HCT116 (cell line): ENCODE measurements around the gene TMEM128. TPM values are rescaled to one million over a fixed set of nuclear protein-coding genes. Genes with fewer than 3 reads are reported as not detected.

Experiments
- ATAC-seq: fragments of 200-7000 bp; cut with Tn5 transposase; 2 replicates; pipeline ENCODE4 v1.9.1; 2020; ENCODE audit warnings: mild to moderate bottlenecking, moderate library complexity
- Bru-seq: library from RNA; stranded (reverse); fragments of 400-500 nt; gene quantifications from one replicate; lab custom pipeline; 2021; lab: Mats Ljungman, UMichigan
- BruChase-seq, 2 experiments: library from RNA; stranded (reverse); fragments of 400-500 nt; gene quantifications; one replicate each; lab custom pipeline; 2021; lab: Mats Ljungman, UMichigan
- BruUV-seq: library from RNA; stranded (reverse); fragments of 400-500 nt; replicated peaks from 2 replicates; lab custom pipeline; 2021; lab: Mats Ljungman, UMichigan
- CTCF ChIA-PET: fragments of 300-600 bp; sonication (Branson Sonifier 250); formaldehyde crosslinking; loops from one replicate; lab custom pipeline; 2021; ENCODE audit warnings: antibody characterized with exemption; lab: Charles Lee
- POLR2A ChIA-PET: fragments of 300-600, 350-600 bp; sonication (Branson Sonifier 250); formaldehyde crosslinking; loops from one replicate; lab custom pipeline; 2021; ENCODE audit warnings: antibody characterized with exemption; lab: Charles Lee
- RAD21 ChIA-PET, 2 experiments: fragments of 300-600 bp; sonication (Branson Sonifier 250); formaldehyde crosslinking; loops; one replicate each; lab custom pipeline; 2023; ENCODE audit warnings: low total read pairs in 2 of 2; ENCODE audit not compliant: uncharacterized antibody in 2 of 2, unreplicated experiment in 2 of 2, low non-redundant PET in 1 of 2; lab: Charles Lee
- DNase-seq: peaks from one replicate; pipeline ENCODE4 v3.0.0-alpha.2; 2010; ENCODE audit warnings: low read depth, low spot score
- H2AFZ ChIP-seq: fragments of 200-600 bp; shearing (Covaris generic), sonication (generic); 2 replicates; pipeline ENCODE4 v1.6.1; 2017; ENCODE audit warnings: low read depth, mixed run types, mixed read lengths, antibody characterized with exemption, low read length; ENCODE audit not compliant: poor library complexity, severe bottlenecking
- H3K27ac ChIP-seq: 2 replicates; pipeline ENCODE4 v1.5.1; 2012; ENCODE audit warnings: low read depth, low read length
- H3K27me3 ChIP-seq: fragments of 200-600 bp; sonication (generic); 2 replicates; pipeline ENCODE4 v1.6.1; 2016; ENCODE audit warnings: mixed run types, low read length, mixed read lengths; ENCODE audit not compliant: insufficient read depth
- H3K36me3 ChIP-seq, 2 experiments: fragments of 200-500 bp in 1 of 2; fragments of 200-600 bp in 1 of 2; sonication (Bioruptor generic) in 1 of 2; sonication (generic) in 1 of 2; 2 replicates each; pipeline versions ENCODE4 v1.5.1 to v1.6.1; 2014 to 2016; ENCODE audit warnings: low read length in 2 of 2, inconsistent platforms in 1 of 2, mixed read lengths in 1 of 2, mixed run types in 1 of 2; ENCODE audit not compliant: insufficient read depth in 2 of 2, control insufficient read depth in 1 of 2
- H3K4me1 ChIP-seq, 2 experiments: fragments of 200-600 bp in 1 of 2; sonication (generic) in 1 of 2; 2 replicates each; pipeline versions ENCODE4 v1.5.1 to v1.6.1; 2012 to 2017; ENCODE audit warnings: low read length in 2 of 2, inconsistent platforms in 1 of 2, mild to moderate bottlenecking in 1 of 2, mixed read lengths in 1 of 2, mixed run types in 1 of 2, moderate library complexity in 1 of 2; ENCODE audit not compliant: insufficient read depth in 2 of 2, control insufficient read depth in 1 of 2
- H3K4me2 ChIP-seq: fragments of 200-600 bp; sonication (generic); 2 replicates; pipeline ENCODE4 v1.6.1; 2017; ENCODE audit warnings: mixed run types, low read length, mixed read lengths
- H3K4me3 ChIP-seq, 2 experiments: fragments of 200-600 bp in 1 of 2; sonication (generic) in 1 of 2; replicated peaks in 1 of 2; 2 replicates each; pipeline ENCODE4 v1.5.1; 2011 to 2016; ENCODE audit warnings: low read length in 2 of 2, control low read depth in 1 of 2, low read depth in 1 of 2, mild to moderate bottlenecking in 1 of 2, mixed read lengths in 1 of 2, mixed run types in 1 of 2
- H3K79me2 ChIP-seq: fragments of 200-600 bp; sonication (generic); 2 replicates; pipeline ENCODE4 v1.6.1; 2017; ENCODE audit warnings: mild to moderate bottlenecking, mixed run types, low read length, moderate library complexity, mixed read lengths; ENCODE audit not compliant: insufficient read depth
- H3K9ac ChIP-seq: fragments of 200-600 bp; sonication (generic); 2 replicates; pipeline ENCODE4 v1.6.1; 2016; ENCODE audit warnings: low read length, mixed read lengths
- H3K9me2 ChIP-seq: fragments of 200-600 bp; sonication (generic), shearing (Covaris generic); 2 replicates; pipeline ENCODE4 v1.6.1; 2017; ENCODE audit warnings: mixed run types, mild to moderate bottlenecking, moderate library complexity; ENCODE audit not compliant: insufficient read depth
- H3K9me3 ChIP-seq, 2 experiments: fragments of 200-500 bp in 1 of 2; fragments of 200-600 bp in 1 of 2; sonication (Bioruptor generic) in 1 of 2; sonication (generic) in 1 of 2; 2 replicates each; pipeline ENCODE4 v1.6.1; 2014 to 2017; ENCODE audit warnings: low read length in 2 of 2, mixed read lengths in 2 of 2, inconsistent platforms in 1 of 2, low read depth in 1 of 2, mild to moderate bottlenecking in 1 of 2, mixed run types in 1 of 2, moderate library complexity in 1 of 2; ENCODE audit not compliant: control insufficient read depth in 1 of 2, insufficient read depth in 1 of 2
- H4K20me1 ChIP-seq: fragments of 200-600 bp; sonication (generic), shearing (Covaris generic); 2 replicates; pipeline ENCODE4 v1.6.1; 2017; ENCODE audit warnings: mixed run types, mild to moderate bottlenecking, moderate library complexity; ENCODE audit not compliant: insufficient read depth
- ATF3 ChIP-seq: IDR thresholded peaks from 2 replicates; pipeline ENCODE4 v1.6.1; 2012
- CBX3 ChIP-seq: IDR thresholded peaks from 2 replicates; pipeline ENCODE4 v1.6.1; 2012; ENCODE audit warnings: low read depth
- CEBPB ChIP-seq: IDR thresholded peaks from 2 replicates; pipeline ENCODE4 v1.6.1; 2012; ENCODE audit warnings: low read depth
- CTCF ChIP-seq, 3 experiments: fragments of 200-600 bp in 1 of 3; sonication (generic) in 1 of 3; IDR thresholded peaks in 2 of 3; conservative IDR thresholded peaks in 1 of 3; 2 replicates each; pipeline ENCODE4 v1.5.1; 2012 to 2017; ENCODE audit warnings: low read depth in 2 of 3, low read length in 2 of 3, antibody characterized with exemption in 1 of 3, borderline replicate concordance in 1 of 3, control low read depth in 1 of 3, mild to moderate bottlenecking in 1 of 3, mixed read lengths in 1 of 3, mixed run types in 1 of 3, moderate library complexity in 1 of 3; ENCODE audit not compliant: insufficient read depth in 1 of 3
- EGR1 ChIP-seq: IDR thresholded peaks from 2 replicates; pipeline ENCODE4 v1.6.1; 2012; ENCODE audit warnings: low read depth
- ELF1 ChIP-seq: IDR thresholded peaks from 2 replicates; pipeline ENCODE4 v1.6.1; 2012; ENCODE audit warnings: low read depth, borderline replicate concordance
- EZH2 ChIP-seq: fragments of 200-600 bp; sonication (generic); IDR thresholded peaks from 2 replicates; pipeline ENCODE4 v1.6.1; 2017; ENCODE audit warnings: antibody characterized with exemption, mixed run types
- EZH2phosphoT487 ChIP-seq: fragments of 200-600 bp; IDR thresholded peaks from 2 replicates; pipeline ENCODE4 v1.6.1; 2018; ENCODE audit warnings: antibody characterized with exemption, borderline replicate concordance
- FOSL1 ChIP-seq: IDR thresholded peaks from 2 replicates; pipeline ENCODE4 v1.6.1; 2012; ENCODE audit warnings: low read depth
- JUND ChIP-seq: IDR thresholded peaks from 2 replicates; pipeline ENCODE4 v1.6.1; 2012
- MAX ChIP-seq: IDR thresholded peaks from 2 replicates; pipeline ENCODE4 v1.6.1; 2012
- POLR2A ChIP-seq: IDR thresholded peaks from 2 replicates; pipeline ENCODE4 v1.7.0; 2011; ENCODE audit warnings: borderline replicate concordance; ENCODE audit not compliant: insufficient read depth, insufficient read length; ENCODE audit errors: extremely low read depth
- POLR2AphosphoS5 ChIP-seq: IDR thresholded peaks from 2 replicates; pipeline ENCODE4 v1.6.1; 2011; ENCODE audit warnings: mild to moderate bottlenecking, low read depth, low read length, moderate library complexity
- RAD21 ChIP-seq: IDR thresholded peaks from 2 replicates; pipeline ENCODE4 v1.6.1; 2012; ENCODE audit warnings: low read depth, mild to moderate bottlenecking
- REST ChIP-seq: IDR thresholded peaks from 2 replicates; pipeline ENCODE4 v1.6.1; 2012; ENCODE audit warnings: low read depth
- SIN3A ChIP-seq: IDR thresholded peaks from 2 replicates; pipeline ENCODE4 v1.6.1; 2012; ENCODE audit warnings: low read depth
- SP1 ChIP-seq: IDR thresholded peaks from 2 replicates; pipeline ENCODE4 v1.6.1; 2012; ENCODE audit warnings: low read depth
- SRF ChIP-seq: IDR thresholded peaks from 2 replicates; pipeline ENCODE4 v1.6.1; 2012; ENCODE audit warnings: low read depth
- TCF7L2 ChIP-seq: IDR thresholded peaks from 2 replicates; pipeline ENCODE4 v1.7.0; 2011; ENCODE audit warnings: borderline replicate concordance, inconsistent platforms; ENCODE audit not compliant: insufficient read depth, insufficient read length; ENCODE audit errors: extremely low read depth
- YY1 ChIP-seq: IDR thresholded peaks from 2 replicates; pipeline ENCODE4 v1.6.1; 2011; ENCODE audit warnings: low read length, low read depth, moderate library complexity, mild to moderate bottlenecking; ENCODE audit not compliant: insufficient replicate concordance; ENCODE audit errors: extremely low read depth
- intact Hi-C: fragments of 100-400 bp; cut with micrococcal nuclease; formaldehyde crosslinking; loops from 2 replicates; pipeline ENCODE4 v1.10.0; 2022
- long read RNA-seq: library from polyadenylated mRNA; unstranded; transcript quantifications from one replicate; pipeline ENCODE4 v2.0.0, GENCODE V29; 2021; ENCODE audit not compliant: unreplicated experiment
- polyA plus RNA-seq: library from polyadenylated mRNA; unstranded; fragments of >200 nt; gene quantifications from 2 replicates; pipeline ENCODE4 v1.2.1, GENCODE V29; 2012; ENCODE audit warnings: missing spikeins
- total RNA-seq: library from RNA; stranded (reverse); gene quantifications from one replicate; pipeline ENCODE4 v1.2.1, GENCODE V29; 2021; ENCODE audit not compliant: unreplicated experiment

The TMEM128 gene
- total RNA-seq (19.5 TPM), Bru-seq, nascent RNA (percentile 87 among the genes with signal in this experiment), BruChase-seq, experiment 1, labeled RNA remaining after a 6-hour chase (percentile 90 among the genes with signal in this experiment), BruChase-seq, experiment 2, labeled RNA remaining after a 2-hour chase (percentile 83 among the genes with signal in this experiment)
- polyA plus RNA-seq: 13.3 and 20.8 TPM in 2 replicates
- long read RNA-seq, transcript TMEM128-202 (5 exons, 1,221 nt): major isoform, 21 of 40 reads
- long read RNA-seq, partial matches to known transcripts: 3 of 40 reads
- long read RNA-seq, other reads (novel, unspliced or antisense): 13 of 40 reads

GRCh38 chr4:4248029-4248884, at the start of gene TMEM128:
Gene TMEM128, minus strand, starts transcription at chr4:4248223. Its CDS starts 21 bp downstream, at chr4:4248202.
- ChIA-PET POLR2A (interaction anchor here (0.9 to 1.0 kb wide), 2 partner anchors 12 to 65 kb away, joined by 3 to 5 read pairs; no protein-coding TSS in a partner anchor), CTCF (interaction anchor here (2.3 kb wide), 1 partner anchor 12 kb away, joined by 8 read pairs; no protein-coding TSS in a partner anchor)
- peak; percentile 75 for TF ChIP-seq CBX3
- TF ChIP-seq REST: no peak
- peak; percentile 86 for TF ChIP-seq TCF7L2
- TF ChIP-seq JUND: no peak; the same call in 1 of the 2 replicates
- TF ChIP-seq RAD21: no peak
- no peak; the same call in 1 of the 2 replicates for TF ChIP-seq CEBPB
- no peak for TF ChIP-seq ATF3
- TF ChIP-seq SRF: peak; percentile 88
- TF ChIP-seq POLR2A: peak; percentile 83
- no peak for TF ChIP-seq EZH2
- peak; percentile 93 for TF ChIP-seq SIN3A
- peak; percentile 92 for TF ChIP-seq YY1
- TF ChIP-seq CTCF (IDR thresholded peaks at IDR 0.05 in 2 of 3, conservative IDR thresholded peaks at IDR 0.05 in 1 of 3; ENCODE audit: borderline replicate concordance in 1 of 3, insufficient read depth in 1 of 3, low read depth in 2 of 3, low read length in 2 of 3): peak in 2 of 3 experiments; percentile 33 to 37; a peak in 2 of 6 replicates
- peak; percentile 81 for TF ChIP-seq SP1
- peak; percentile 72 for TF ChIP-seq ELF1
- TF ChIP-seq POLR2AphosphoS5: peak; percentile 88
- TF ChIP-seq FOSL1: no peak
- no peak for TF ChIP-seq EGR1
- TF ChIP-seq MAX: peak; percentile 79
- TF ChIP-seq EZH2phosphoT487: no peak

More at GRCh38 chr4:4248029-4248884, at the start of gene TMEM128:
- peak within 1 kb of the TSS; percentile 90 for H3K9ac ChIP-seq
- H3K4me3 ChIP-seq: peak within 1 kb of the TSS; percentile 85 to 94
- H3K4me2 ChIP-seq: peak within 1 kb of the TSS; percentile 88
- ATAC-seq (peak; percentile 90), DNase-seq (peak; percentile 92)
- H2AFZ ChIP-seq: peak within 1 kb of the TSS; percentile 38
- peak within 1 kb of the TSS; percentile 85 for H3K27ac ChIP-seq
- peaks cover 8 to 20% of the 10 kb centered on the region in 2 experiments for H3K4me1 ChIP-seq
- peaks cover 5 to 11% of the 10 kb centered on the region in 2 experiments; a peak in 2 of 4 replicates for H3K36me3 ChIP-seq
- H4K20me1 ChIP-seq: no peaks in the 10 kb centered on the region
- RAD21 ChIA-PET: no interaction called here
- no peaks in the 10 kb centered on the region for H3K27me3 ChIP-seq
- H3K9me2 ChIP-seq: no peaks in the 10 kb centered on the region
- H3K9me3 ChIP-seq: no peaks in the 10 kb centered on the region
- intact Hi-C loops: no loop called here
- H3K79me2 ChIP-seq: peaks cover 16% of the 10 kb centered on the region
- BruUV-seq: TSS peak; percentile 97
